ENCODE results near the gene PLPPR5.

Gene PLPPR5

GRCh38 chr1:98967122-98967521 is 37.5 kb downstream of the PLPPR5 start:
- DNase-seq = no peak

- DNase-seq = no peak
Measured at GRCh38 chr1:98965394-98965793, 39.3 kb downstream of the PLPPR5 start.

GRCh38 chr1:98964198-98964597 is 40.5 kb downstream of the PLPPR5 start:
- no peak for DNase-seq

- DNase-seq = no peak
Measured at GRCh38 chr1:98963064-98963758, 41.5 kb downstream of the PLPPR5 start.

GRCh38 chr1:98962156-98962555 is 42.5 kb downstream of the PLPPR5 start:
- no peak for DNase-seq

- no peak for DNase-seq
Measured at GRCh38 chr1:98949621-98950020, 55.0 kb downstream of the PLPPR5 start.

- no peak for DNase-seq
Measured at GRCh38 chr1:98949166-98949565, 55.5 kb downstream of the PLPPR5 start.

GRCh38 chr1:98947071-98947470 is 57.6 kb downstream of the PLPPR5 start:
- DNase-seq = no peak

GRCh38 chr1:98940722-98941079 is 64.0 kb downstream of the PLPPR5 start:
- DNase-seq = no peak

GRCh38 chr1:98940069-98940721 is 64.5 kb downstream of the PLPPR5 start:
- no peak for DNase-seq

GRCh38 chr1:98939471-98939870 is 65.2 kb downstream of the PLPPR5 start:
- DNase-seq = no peak

GRCh38 chr1:98937347-98937746 is 67.3 kb downstream of the PLPPR5 start:
- DNase-seq = no peak

GRCh38 chr1:98932184-98932583 is 72.5 kb downstream of the PLPPR5 start:
- DNase-seq = no peak

- DNase-seq = no peak
Measured at GRCh38 chr1:98931128-98931835, 73.4 kb downstream of the PLPPR5 start.

GRCh38 chr1:98929437-98929836 is 75.2 kb downstream of the PLPPR5 start:
- no peak for DNase-seq

- no peak for DNase-seq
Measured at GRCh38 chr1:98926597-98926996, 78.1 kb downstream of the PLPPR5 start.

GRCh38 chr1:98924977-98925376 is 79.7 kb downstream of the PLPPR5 start:
- DNase-seq = no peak

- no peak for DNase-seq
Measured at GRCh38 chr1:98923667-98924066, 81.0 kb downstream of the PLPPR5 start.

- no peak for DNase-seq
Measured at GRCh38 chr1:98921817-98922216, 82.8 kb downstream of the PLPPR5 start.

- no peak for DNase-seq
Measured at GRCh38 chr1:98920441-98921110, 84.1 kb downstream of the PLPPR5 start.

GRCh38 chr1:98919652-98920051 is 85.0 kb downstream of the PLPPR5 start:
- DNase-seq = no peak

GRCh38 chr1:98919211-98919610 is 85.5 kb downstream of the PLPPR5 start:
- DNase-seq = no peak

- DNase-seq = no peak
Measured at GRCh38 chr1:98914547-98914946, 90.1 kb downstream of the PLPPR5 start.

- DNase-seq = no peak
Measured at GRCh38 chr1:98910827-98911226, 93.8 kb downstream of the PLPPR5 start.
